HG03571 (cell line): ENCODE data around the gene SEL1L3.

Experiments
- ATAC-seq: cut with Tn5 transposase; IDR thresholded peaks from one replicate; pipeline ENCODE4 v1.9.1; 2021; ENCODE audit not compliant: unreplicated experiment

Gene SEL1L3

GRCh38 chr4:25857403-25857802, 5.4 kb downstream of the SEL1L3 start:
- ATAC-seq: no peak

GRCh38 chr4:25856756-25857155, 6.0 kb downstream of the SEL1L3 start:
- ATAC-seq: no peak

- ATAC-seq: no peak
Measured at GRCh38 chr4:25852103-25852502, 10.7 kb downstream of the SEL1L3 start.

GRCh38 chr4:25847329-25847728, 15.5 kb downstream of the SEL1L3 start:
- ATAC-seq: no peak

- ATAC-seq: no peak
Measured at GRCh38 chr4:25845841-25846653, 16.7 kb downstream of the SEL1L3 start.

GRCh38 chr4:25844961-25845712, 17.7 kb downstream of the SEL1L3 start:
- ATAC-seq: no peak

- ATAC-seq: no peak
Measured at GRCh38 chr4:25843340-25844097, 19.3 kb downstream of the SEL1L3 start.

GRCh38 chr4:25842229-25842845, 20.5 kb downstream of the SEL1L3 start:
- peak; percentile 69 for ATAC-seq

GRCh38 chr4:25839687-25840086, 23.1 kb downstream of the SEL1L3 start:
- no peak for ATAC-seq

GRCh38 chr4:25839233-25839632, 23.6 kb downstream of the SEL1L3 start:
- ATAC-seq: no peak

- ATAC-seq: no peak
Measured at GRCh38 chr4:25838526-25838925, 24.3 kb downstream of the SEL1L3 start.

GRCh38 chr4:25837107-25837506, 25.7 kb downstream of the SEL1L3 start:
- no peak for ATAC-seq

- no peak for ATAC-seq
Measured at GRCh38 chr4:25835384-25835783, 27.4 kb downstream of the SEL1L3 start.

GRCh38 chr4:25834411-25835107, 28.2 kb downstream of the SEL1L3 start:
- ATAC-seq: no peak

GRCh38 chr4:25830548-25830947, 32.2 kb downstream of the SEL1L3 start:
- ATAC-seq: no peak

GRCh38 chr4:25827897-25828296, 34.9 kb downstream of the SEL1L3 start:
- ATAC-seq: no peak

GRCh38 chr4:25827373-25827772, 35.4 kb downstream of the SEL1L3 start:
- ATAC-seq: no peak

GRCh38 chr4:25826074-25826752, 36.6 kb downstream of the SEL1L3 start:
- no peak for ATAC-seq

- ATAC-seq: no peak
Measured at GRCh38 chr4:25823632-25824031, 39.2 kb downstream of the SEL1L3 start.

- no peak for ATAC-seq
Measured at GRCh38 chr4:25821899-25822298, 40.9 kb downstream of the SEL1L3 start.
